Tibial nerve (tissue), 4 donors: ENCODE data around the gene GLYAT. TPM values are rescaled to one million over a fixed set of nuclear protein-coding genes. Genes with fewer than 3 reads are reported as not detected.

Experiments
- DNase-seq, 2 donors: peaks; one replicate each; pipeline ENCODE4 v3.0.0-alpha.2; 2019; ENCODE audit warnings: low spot score in 2 of 2
- H3K27ac ChIP-seq, 4 donors: fragments of 200-600 bp; sonication (generic) in 3 of 4; one replicate each; pipeline ENCODE4 v1.5.1; 2017 to 2019; ENCODE audit warnings: mild to moderate bottlenecking in 1 of 4
- H3K27me3 ChIP-seq, 2 donors: fragments of 200-600 bp; sonication (generic) in 1 of 2; one replicate each; pipeline versions ENCODE4 v1.5.1 to v1.6.0; 2017 to 2019
- H3K36me3 ChIP-seq, 3 donors: fragments of 200-600 bp; sonication (generic); one replicate each; pipeline ENCODE4 v1.5.1; 2018 to 2019
- H3K4me1 ChIP-seq, 4 donors: fragments of 200-600 bp; sonication (generic) in 3 of 4; one replicate each; pipeline ENCODE4 v1.5.1; 2017 to 2019
- H3K4me3 ChIP-seq, 4 donors: fragments of 200-600 bp; sonication (generic) in 3 of 4; one replicate each; pipeline ENCODE4 v1.5.1; 2017 to 2019; ENCODE audit warnings: mild to moderate bottlenecking in 1 of 4, moderate library complexity in 1 of 4
- H3K9me3 ChIP-seq, 4 donors: fragments of 200-600 bp; sonication (generic) in 3 of 4; one replicate each; pipeline ENCODE4 v1.5.1; 2017 to 2019
- CTCF ChIP-seq, 5 experiments: fragments of 200-600 bp in 3 of 5; fragments of 450-650 bp in 2 of 5; sonication (generic) in 3 of 5; IDR thresholded peaks; one replicate each; pipeline ENCODE4 v1.5.1; 2016 to 2019; ENCODE audit warnings: antibody characterized with exemption in 5 of 5, mild to moderate bottlenecking in 3 of 5, moderate library complexity in 2 of 5
- EP300 ChIP-seq, 2 donors: sonication (generic); formaldehyde crosslinking; IDR thresholded peaks; one replicate each; pipeline ENCODE4 v1.6.1; 2017; ENCODE audit warnings: antibody characterized with exemption in 2 of 2, mild to moderate bottlenecking in 1 of 2
- POLR2A ChIP-seq, 2 donors: fragments of 450-650 bp; IDR thresholded peaks; one replicate each; pipeline ENCODE4 v1.6.1; 2017; ENCODE audit warnings: antibody characterized with exemption in 2 of 2, mild to moderate bottlenecking in 2 of 2, moderate library complexity in 2 of 2
- WGBS, 2 donors: methylation state at CpG; one replicate each; pipeline ENCODE4 v1.1.5; 2018; 5-methylcytosine and 5-hydroxymethylcytosine counted together
- total RNA-seq, 4 donors: library from RNA; depleted of rRNA; stranded (reverse); fragments of >200 nt; gene quantifications; one replicate each; pipeline ENCODE4 v1.1.0, GENCODE V29; 2016

Gene GLYAT
- total RNA-seq: 1 to 10 TPM in 1 of 4 donors, under 1 TPM in 1, not detected in 2; 0.66 to 1.7 TPM

GRCh38 chr11:58731819-58732218 lies at the start of gene GLYAT:
Gene GLYAT, minus strand, starts transcription at chr11:58731943. Its CDS starts 7,447 bp downstream, at chr11:58724496.
- Histone ChIP-seq H3K4me3 (no peak within 1 kb of the TSS), H3K27me3 (no peaks in the 10 kb centered on the region), H3K9me3 (no peaks in the 10 kb centered on the region), H3K27ac (no peak within 1 kb of the TSS), H3K36me3 (no peaks in the 10 kb centered on the region), H3K4me1 (peaks cover 0 to 23% (median 0%) of the 10 kb centered on the region in 4 donors)
- 65 to 66% methylated on average over 4 of the region's 4 CpGs for WGBS, 2 donors
- TF ChIP-seq POLR2A (IDR thresholded peaks at IDR 0.05): no peak
- TF ChIP-seq EP300 (IDR thresholded peaks at IDR 0.05): no peak
- no peak for TF ChIP-seq CTCF (IDR thresholded peaks at IDR 0.05)
- no peak for DNase-seq

GRCh38 chr11:58781345-58781744 lies 49.6 kb upstream of the GLYAT start:
- no peaks in the 10 kb centered on the region for H3K27me3 ChIP-seq
- no peak overlapping the region for H3K4me3 ChIP-seq

GRCh38 chr11:58780578-58780977 lies 48.8 kb upstream of the GLYAT start:
- H3K4me1 ChIP-seq: no peaks in the 10 kb centered on the region
- DNase-seq: no peak
- TF ChIP-seq POLR2A (IDR thresholded peaks at IDR 0.05) (no peak), EP300 (IDR thresholded peaks at IDR 0.05) (no peak), CTCF (IDR thresholded peaks at IDR 0.05) (no peak)
- no peak overlapping the region for H3K27ac ChIP-seq
- 91 to 98% methylated on average over 3 of the region's 3 CpGs for WGBS, 2 donors
- no peak overlapping the region for H3K4me3 ChIP-seq
- H3K9me3 ChIP-seq: no peaks in the 10 kb centered on the region
- no peaks in the 10 kb centered on the region for H3K36me3 ChIP-seq
- no peaks in the 10 kb centered on the region for H3K27me3 ChIP-seq

More at GRCh38 chr11:58781345-58781744, 49.6 kb upstream of the GLYAT start:
- H3K27ac ChIP-seq: no peak overlapping the region
- no peaks in the 10 kb centered on the region for H3K9me3 ChIP-seq
- no peaks in the 10 kb centered on the region for H3K4me1 ChIP-seq
- TF ChIP-seq POLR2A (IDR thresholded peaks at IDR 0.05): no peak
- no peak for TF ChIP-seq EP300 (IDR thresholded peaks at IDR 0.05)
- no peak for TF ChIP-seq CTCF (IDR thresholded peaks at IDR 0.05)
- no peaks in the 10 kb centered on the region for H3K36me3 ChIP-seq
- DNase-seq: no peak

DNA sequence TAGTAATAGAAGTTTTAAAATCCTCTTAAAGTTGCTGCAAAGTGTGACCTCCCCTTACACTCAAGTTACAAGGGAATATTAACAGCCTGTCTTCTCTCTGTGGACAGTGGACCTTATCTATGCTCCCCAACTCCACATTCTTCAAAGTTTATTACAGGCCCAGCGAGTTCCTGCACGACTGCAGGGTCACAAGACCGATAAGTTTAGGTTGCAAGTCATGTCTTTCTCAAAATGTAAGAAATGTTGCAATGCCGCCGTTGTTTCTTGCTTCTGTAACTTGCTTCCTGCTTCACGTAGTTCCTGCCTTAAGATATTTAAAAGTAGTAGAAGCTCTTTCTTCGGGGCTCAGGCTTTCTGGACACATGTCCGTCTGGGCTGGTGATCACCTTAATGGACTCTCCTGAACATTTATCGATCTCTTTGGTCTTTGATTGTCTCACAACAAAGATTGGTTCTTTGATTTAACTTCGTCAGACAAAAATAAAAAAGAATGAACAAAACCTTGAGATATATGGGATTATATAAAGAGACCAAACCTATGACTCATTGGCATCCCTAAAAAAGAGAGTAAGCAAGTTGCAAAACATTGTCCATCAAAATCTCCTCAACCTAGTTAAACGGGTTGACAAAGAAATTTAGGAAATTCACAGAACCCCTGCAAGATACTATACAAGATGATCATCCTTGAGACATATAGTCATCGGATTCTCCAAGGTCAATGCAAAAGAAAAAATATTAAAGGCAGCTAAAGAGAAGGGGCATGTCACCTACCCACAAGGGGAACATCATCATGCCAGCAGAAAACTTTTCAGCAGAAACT lies 45.4 kb upstream of the GLYAT start:
- no peak for DNase-seq
- H3K4me1 ChIP-seq: no peaks in the 10 kb centered on the region
- no peak overlapping the region for H3K27ac ChIP-seq
- TF ChIP-seq EP300 (IDR thresholded peaks at IDR 0.05) (no peak), POLR2A (IDR thresholded peaks at IDR 0.05) (no peak), CTCF (IDR thresholded peaks at IDR 0.05) (no peak)
- H3K27me3 ChIP-seq: no peaks in the 10 kb centered on the region
- no peak overlapping the region for H3K4me3 ChIP-seq
- H3K36me3 ChIP-seq: no peaks in the 10 kb centered on the region
- no peaks in the 10 kb centered on the region for H3K9me3 ChIP-seq
- 77 to 81% methylated on average over 12 of the region's 12 CpGs for WGBS, 2 donors

GRCh38 chr11:58775066-58775708 lies 43.4 kb upstream of the GLYAT start:
- TF ChIP-seq POLR2A (IDR thresholded peaks at IDR 0.05): no peak
- TF ChIP-seq CTCF (IDR thresholded peaks at IDR 0.05): no peak
- TF ChIP-seq EP300 (IDR thresholded peaks at IDR 0.05): no peak
- 82 to 83% methylated on average over 4 to 5 of the region's 5 CpGs for WGBS, 2 donors
- no peak overlapping the region for H3K27ac ChIP-seq
- H3K4me1 ChIP-seq: no peaks in the 10 kb centered on the region
- H3K4me3 ChIP-seq: no peak overlapping the region
- no peaks in the 10 kb centered on the region for H3K27me3 ChIP-seq
- no peak for DNase-seq
- no peaks in the 10 kb centered on the region for H3K36me3 ChIP-seq
- H3K9me3 ChIP-seq: no peaks in the 10 kb centered on the region
